HT1080 (cell line): Measurements from ENCODE around the gene WHAMM. TPM values are rescaled to one million over a fixed set of nuclear protein-coding genes. Genes with fewer than 3 reads are reported as not detected.
"Not testable (repeated sequence)": the region's sequence is repeated elsewhere in the genome, so short reads cannot be mapped to it uniquely, and the experiment has no call there.

ENCODE experiments used
- DNase-seq: peaks from one replicate; pipeline ENCODE4 v3.0.0-alpha.2; 2015; ENCODE audit warnings: low read depth
- total RNA-seq: library from RNA; depleted of rRNA; stranded (reverse); fragments of >200 nt; shearing (Covaris generic); gene quantifications from 2 replicates; pipeline ENCODE4 v1.2.3, GENCODE V29; 2014; rRNA removed

The WHAMM gene
- total RNA-seq, 1 experiment from 2014 or later = 3.6 TPM

DNA sequence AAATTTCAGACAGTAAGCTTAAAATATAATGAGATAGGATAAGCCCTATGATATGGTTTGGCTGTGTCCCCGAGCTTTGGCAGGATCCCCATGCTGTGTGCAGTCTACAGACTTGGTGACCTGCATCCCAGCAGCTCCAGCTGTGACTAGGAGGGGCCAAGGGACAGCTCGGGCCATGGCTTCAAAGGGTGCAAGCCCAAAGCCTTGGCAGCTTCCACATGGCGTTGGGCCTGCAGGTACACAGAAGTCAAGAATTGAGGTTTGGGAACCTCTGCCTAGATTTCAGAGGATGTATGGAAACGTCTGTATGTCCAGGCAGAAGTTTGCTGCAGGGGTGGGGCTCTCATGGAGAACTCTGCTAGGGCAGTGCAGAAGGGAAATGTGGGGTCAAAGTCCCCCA lies 56.2 kb downstream of the WHAMM start:
- DNase-seq = not testable (repeated sequence)

DNA sequence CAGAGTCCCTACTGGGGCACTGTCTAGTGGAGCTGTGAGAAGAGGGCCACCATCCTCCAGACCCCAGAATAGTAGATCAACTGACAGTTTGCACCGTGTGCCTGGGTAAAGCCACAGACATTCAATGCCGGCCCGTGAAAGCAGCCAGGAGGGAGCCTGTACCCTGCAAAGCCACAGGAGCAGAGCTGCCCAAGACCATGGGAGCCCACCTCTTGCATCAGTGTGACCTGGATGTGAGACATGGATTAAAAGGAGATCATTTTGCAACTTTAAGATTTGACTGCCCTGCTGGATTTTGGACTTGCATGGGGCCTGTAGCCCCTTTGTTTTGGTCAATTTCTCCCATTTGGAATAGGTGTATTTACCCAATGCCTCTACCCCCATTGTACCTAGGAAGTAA lies 56.6 kb downstream of the WHAMM start:
- DNase-seq = not testable (repeated sequence)

DNA sequence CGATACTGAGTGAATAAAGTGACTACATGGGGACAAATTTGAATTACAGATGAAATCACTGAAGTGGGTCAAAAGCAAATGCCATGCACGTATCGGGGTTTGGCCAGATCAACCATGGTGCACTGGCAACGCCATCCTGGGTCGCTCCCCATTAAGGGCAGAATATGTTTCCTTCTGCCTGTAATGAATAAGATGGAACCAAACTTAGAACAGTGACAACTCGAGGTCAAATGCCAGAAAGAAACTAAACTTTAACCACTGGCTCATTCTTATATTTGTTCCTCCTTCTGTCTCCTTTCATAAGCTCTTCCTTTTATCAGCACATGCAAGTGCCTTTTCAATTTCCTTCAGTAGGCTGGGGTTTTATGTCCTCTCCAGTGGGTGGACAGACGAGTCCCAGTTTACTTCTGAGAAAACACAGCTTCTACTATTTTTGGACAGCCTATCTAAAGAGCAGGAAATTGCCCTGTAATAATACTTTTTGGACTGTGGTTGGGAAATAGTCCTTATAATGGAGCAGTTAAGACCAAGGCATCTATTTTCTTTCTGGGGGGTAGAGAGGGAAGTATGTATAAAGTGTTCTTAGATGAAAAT lies 61.4 kb downstream of the WHAMM start:
- DNase-seq = no peak

DNA sequence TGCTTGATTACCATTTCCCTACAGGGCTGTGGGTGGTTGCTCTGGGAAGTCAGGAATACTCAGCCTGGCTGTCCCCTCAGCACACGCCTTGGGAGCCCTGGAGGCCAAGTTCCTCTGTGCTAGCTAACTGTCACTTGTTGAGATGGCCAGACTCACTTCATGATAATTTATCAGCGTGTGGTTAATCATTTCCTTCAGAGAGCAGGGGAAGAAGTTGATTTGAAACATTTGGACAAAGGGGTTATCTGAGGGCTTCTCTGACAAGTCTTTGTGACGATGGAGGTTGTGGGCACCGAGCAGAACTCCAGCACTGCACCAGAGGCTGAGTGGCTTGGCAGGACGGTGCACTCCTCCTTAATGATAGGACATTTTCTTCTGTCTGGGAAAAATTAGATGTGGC lies 61.9 kb downstream of the WHAMM start:
- no peak for DNase-seq

DNA sequence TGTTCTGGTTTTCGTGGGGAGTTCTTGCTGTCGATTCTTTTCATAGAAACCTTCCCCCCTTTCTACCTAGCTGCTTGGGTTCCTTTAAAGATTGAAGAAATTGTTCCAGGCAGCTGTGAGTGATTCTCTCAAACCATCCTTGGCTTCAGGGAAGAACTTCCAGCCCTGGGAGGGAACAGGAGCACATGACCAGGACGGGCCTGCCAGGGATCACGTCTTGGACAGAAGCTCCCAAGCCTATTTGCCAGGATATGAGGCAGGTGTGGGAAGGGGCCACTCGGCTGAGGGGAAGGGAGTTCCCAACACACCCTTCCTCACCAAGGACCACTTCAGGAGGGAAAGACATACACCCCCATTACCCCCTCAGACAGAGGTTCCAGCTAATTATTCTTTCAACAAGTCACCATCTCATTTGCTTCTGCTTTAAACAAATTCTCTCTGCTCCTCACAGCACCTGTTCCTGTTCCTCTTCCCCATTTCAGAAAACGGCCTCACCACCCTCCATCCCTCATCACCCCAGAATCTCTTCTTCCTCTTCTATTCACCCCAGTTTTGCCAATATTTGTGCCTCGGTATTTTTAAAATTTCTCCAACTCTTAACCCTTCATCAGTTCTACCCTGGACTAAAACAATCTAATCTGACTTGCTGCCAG lies 62.5 kb downstream of the WHAMM start:
- no peak for DNase-seq

DNA sequence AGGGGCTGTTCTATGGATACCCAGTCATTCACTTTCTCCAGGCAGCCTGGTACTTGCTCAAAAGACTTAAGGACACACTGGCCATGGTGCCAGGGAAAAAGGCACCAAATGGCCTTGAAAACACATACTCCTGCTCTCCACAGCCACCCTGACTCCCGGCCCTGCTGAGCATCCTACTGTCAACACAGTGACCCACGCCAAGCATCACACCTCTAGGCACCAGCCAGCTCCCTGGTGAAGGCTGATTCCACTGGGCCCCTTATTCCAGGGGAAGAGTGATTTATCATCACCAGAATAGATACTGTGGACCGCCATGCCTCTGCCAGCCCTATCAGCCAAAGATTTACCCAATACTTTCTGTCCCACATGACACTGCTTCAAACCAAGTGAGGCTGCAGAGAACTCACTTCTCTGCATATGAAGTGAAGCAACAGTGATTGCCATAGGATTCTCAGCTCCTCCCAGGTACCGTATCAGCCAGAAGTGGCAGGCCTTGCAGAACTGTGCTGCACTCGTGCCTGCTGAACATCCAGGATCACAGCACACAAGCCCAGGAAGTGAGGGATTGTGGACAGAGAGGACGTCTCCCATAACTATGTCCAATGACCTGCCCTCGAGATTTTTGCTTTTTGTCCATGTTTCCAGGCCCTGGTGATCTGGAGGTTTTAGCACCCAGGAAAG lies 63.7 kb downstream of the WHAMM start:
- DNase-seq = no peak

DNA sequence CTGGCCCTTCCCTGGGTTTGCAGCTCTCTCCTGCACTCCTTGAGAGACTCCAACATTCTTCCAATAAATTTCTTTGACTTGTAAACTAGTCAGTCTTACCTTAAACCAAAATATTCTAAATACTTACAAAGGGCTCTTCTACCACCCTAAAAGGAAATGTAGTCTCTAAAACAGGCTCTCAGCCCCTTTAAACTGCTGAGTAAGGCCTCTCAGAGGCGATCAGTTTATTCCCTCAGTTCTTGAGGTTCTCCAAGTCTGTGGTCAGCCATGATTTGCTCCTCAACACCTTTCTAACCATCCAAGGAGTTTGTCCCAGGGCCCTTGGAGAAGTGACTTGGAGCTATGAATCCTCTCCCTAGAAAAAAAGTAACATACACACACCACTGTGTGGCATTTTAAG lies 64.8 kb downstream of the WHAMM start:
- no peak for DNase-seq

DNA sequence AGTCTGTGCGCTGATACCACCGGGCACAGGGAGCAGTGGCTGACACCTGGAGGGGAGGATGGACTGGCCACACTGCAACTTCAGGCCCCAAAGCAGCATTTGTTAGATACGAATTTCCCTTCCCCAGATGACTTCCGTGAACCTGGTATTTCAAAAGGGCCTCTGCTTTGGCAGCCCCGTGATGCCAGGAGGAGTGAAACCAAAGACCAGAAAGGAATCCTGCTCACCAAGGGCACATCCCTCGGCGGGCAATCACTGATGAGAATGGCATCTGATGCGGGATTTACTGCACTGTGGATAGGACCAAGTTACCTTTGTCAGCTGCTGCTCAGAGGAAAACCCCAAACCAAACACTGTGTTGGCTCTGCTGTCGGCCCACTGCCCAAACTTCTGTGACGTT lies 65.5 kb downstream of the WHAMM start:
- no peak for DNase-seq

DNA sequence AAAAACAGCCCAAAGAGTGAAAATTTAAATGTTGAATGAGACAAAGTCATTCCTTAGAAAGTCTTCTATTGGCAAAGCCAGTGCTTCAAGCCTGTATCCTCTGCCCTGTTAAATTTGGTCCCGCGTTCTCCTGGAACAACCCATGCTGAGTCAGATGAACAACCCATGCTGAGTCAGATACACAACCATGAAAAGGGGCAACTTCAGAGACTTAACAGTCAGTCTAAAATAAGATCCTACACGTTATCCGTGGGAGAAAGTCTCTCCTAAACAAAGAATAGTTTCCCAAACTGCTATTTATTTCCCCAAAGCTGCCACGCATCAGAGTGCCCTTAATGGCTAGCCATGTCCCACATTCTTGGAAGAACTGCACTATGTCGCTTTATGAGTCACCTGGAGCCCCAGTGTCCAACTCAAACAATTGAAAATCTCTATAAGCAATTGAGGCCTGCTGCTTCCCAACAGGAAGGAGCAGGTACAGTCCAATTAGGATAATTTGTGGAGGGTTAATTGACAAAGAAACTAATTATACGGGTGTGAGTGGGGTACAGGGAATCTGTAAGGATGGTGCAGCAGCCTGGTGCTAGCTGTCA lies 66.1 kb downstream of the WHAMM start:
- peak; percentile 81 for DNase-seq

DNA sequence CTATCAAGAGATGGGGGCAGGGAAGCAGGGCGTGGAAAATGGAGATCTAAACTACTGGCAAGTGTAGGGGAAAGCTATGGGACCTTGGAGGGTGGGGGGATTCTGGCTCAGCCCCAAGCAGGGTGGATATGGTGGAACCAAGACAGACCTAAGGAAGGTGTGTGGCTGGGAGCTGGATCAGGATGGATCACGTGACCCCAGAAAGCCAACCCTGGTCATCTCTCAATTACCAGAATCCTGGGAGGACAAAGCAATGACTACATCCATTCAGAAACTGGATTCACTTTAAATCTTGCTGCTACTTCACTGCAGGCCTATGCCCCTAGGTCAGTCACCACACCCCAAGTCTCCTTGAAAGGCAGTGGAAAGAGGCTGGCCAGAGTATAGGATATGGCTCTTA lies 68.4 kb downstream of the WHAMM start:
- DNase-seq = no peak

DNA sequence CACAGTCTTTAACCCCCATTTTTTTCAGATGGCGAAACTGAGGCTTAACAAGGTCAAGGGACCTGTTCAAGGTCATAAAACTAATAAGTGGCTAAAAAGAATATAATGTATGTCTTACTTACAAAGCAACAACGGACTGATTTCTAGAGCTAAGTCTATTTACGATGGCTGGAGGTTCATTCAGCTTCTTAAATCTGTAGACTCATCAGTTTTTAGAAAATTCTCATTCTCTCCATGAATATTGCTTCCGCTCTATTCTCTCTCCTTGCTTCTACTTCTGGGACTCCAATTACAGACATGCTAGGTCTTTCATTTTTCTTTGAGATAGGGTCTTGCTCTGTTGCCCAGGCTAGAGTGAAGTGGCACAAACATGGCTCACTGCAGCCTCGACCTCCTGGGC lies 68.9 kb downstream of the WHAMM start:
- DNase-seq = no peak

DNA sequence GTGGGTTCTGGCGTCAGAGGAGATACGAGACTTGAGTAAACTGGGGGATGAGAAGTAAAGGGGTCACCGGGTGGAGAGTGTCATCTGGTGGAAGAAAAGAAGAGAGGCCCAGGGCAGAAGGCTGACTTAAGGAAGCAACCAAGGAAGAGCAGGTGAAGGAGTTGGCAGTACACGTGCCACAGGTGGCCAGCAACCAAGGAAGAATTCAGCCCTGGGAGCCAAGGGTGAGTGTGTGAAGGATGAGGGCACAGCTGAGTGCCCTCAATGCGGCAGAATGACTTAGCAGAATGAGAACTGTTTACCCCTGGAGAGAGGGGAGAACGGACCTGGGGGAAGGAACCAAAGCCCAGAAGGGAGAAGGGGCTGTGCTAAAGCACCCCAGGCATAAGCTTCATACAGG lies 71.3 kb downstream of the WHAMM start:
- DNase-seq = no peak

DNA sequence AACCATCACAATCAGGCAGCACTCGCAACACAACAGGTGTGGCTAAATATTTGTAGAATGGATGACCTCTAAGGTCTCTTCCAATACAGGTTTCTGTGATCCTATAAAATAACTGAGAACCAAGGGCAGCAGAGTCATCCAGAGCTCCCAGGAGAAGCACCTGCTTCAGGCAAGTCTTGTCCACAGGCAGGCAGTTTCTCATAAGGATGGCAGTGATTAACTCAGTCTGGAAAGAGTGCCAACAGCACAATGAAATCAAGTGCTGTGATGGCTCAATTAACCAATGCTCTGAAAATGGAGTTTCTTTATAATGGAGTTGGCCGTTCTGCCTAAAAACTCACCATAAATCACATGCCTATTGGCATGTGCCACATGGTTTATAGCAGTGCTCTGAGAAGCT lies 72.3 kb downstream of the WHAMM start:
- DNase-seq = no peak

DNA sequence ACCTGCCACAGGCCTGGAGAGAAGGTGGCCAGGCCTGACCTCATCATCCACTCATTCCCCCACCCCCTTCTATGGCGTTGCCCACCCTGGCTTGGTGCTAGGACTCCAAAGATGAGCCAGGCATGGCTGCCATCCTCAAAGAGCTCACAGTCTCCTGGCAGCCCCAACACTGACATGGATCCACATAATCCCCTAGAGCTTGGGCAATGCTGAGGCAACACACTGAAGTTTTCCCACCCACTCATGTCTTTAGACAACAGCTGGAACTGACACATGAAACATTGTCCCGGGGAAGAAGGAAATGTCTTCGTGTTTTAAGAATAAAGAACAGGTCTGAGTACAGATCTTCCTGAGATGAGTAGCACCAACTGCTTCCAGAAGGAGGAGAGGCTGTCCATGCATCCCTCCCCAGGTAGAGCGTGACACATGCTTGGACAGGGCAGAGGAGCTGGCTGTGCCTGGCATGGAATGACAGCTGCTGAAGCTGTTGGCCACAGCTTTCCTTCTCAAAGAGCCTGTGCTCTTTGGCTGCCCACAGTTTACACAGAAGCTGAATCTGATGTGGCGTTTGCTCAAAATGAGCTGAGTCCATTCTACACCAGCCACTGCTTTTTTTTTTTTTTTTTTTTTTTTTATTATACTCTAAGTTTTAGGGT lies 73.0 kb downstream of the WHAMM start:
- DNase-seq = no peak

Other genes with a start within 250 kb of the WHAMM start
- 0.11 and 0.94 TPM in 2 replicates for gene CPEB1, start 162.3 kb upstream of the WHAMM start, total RNA-seq
- gene AP3B2, start 99.8 kb upstream of the WHAMM start, total RNA-seq = not detected in 2 replicates
- not detected in 2 replicates for gene FSD2, start 3.6 kb upstream of the WHAMM start, total RNA-seq
- 27.1 and 28.6 TPM in 2 replicates for gene HOMER2, start 143.1 kb downstream of the WHAMM start, total RNA-seq
- gene RAMAC, start 176.6 kb downstream of the WHAMM start, total RNA-seq = 37.6 and 37.9 TPM in 2 replicates
- 47.0 and 58.0 TPM in 2 replicates for gene C15orf40, start 202.0 kb downstream of the WHAMM start, total RNA-seq